Thoracic aorta (tissue), 2 donors: ENCODE results near the gene PRKN. TPM values are rescaled to one million over a fixed set of nuclear protein-coding genes. Genes with fewer than 3 reads are reported as not detected.

Experiments used
- ATAC-seq: fragments of 150-250 bp; one replicate; pipeline ENCODE4 v1.8.0; 2017; ENCODE audit warnings: low read depth; ENCODE audit not compliant: insufficient number of reproducible peaks, low FRiP score
- DNase-seq: peaks from one replicate; pipeline ENCODE4 v3.0.0-alpha.2; 2020; ENCODE audit warnings: low spot score
- H3K27ac ChIP-seq, 2 donors: fragments of 200-600 bp; sonication (generic); 1 replicate in 1 of 2; 2 replicates in 1 of 2; pipeline ENCODE4 v1.5.1; 2016; ENCODE audit warnings: mild to moderate bottlenecking in 2 of 2, moderate library complexity in 2 of 2
- H3K27me3 ChIP-seq: fragments of 200-600 bp; sonication (generic); replicated peaks from 2 replicates; pipeline ENCODE4 v1.6.0; 2016; ENCODE audit warnings: mild to moderate bottlenecking; ENCODE audit not compliant: insufficient read depth
- H3K36me3 ChIP-seq: fragments of 200-600 bp; sonication (generic); one replicate; pipeline ENCODE4 v1.5.1; 2016
- H3K4me1 ChIP-seq, 2 donors: fragments of 200-600 bp; sonication (generic); 1 replicate in 1 of 2; 2 replicates in 1 of 2; pipeline versions ENCODE4 v1.5.1 to v1.6.0; 2016; ENCODE audit warnings: low read depth in 2 of 2, mild to moderate bottlenecking in 1 of 2; ENCODE audit not compliant: control insufficient read depth in 1 of 2
- H3K4me3 ChIP-seq: fragments of 200-600 bp; sonication (generic); 2 replicates; pipeline ENCODE4 v1.5.1; 2016; ENCODE audit warnings: mild to moderate bottlenecking
- H3K9me3 ChIP-seq: fragments of 200-600 bp; sonication (generic); 2 replicates; pipeline ENCODE4 v1.5.1; 2016
- total RNA-seq, 2 donors: library from RNA; depleted of rRNA; stranded (reverse); fragments of >200 nt; gene quantifications; one replicate each; pipeline versions ENCODE4 v1.1.0 to v1.2.3, GENCODE V29; 2016
- TF ChIP-seq, protein P1 (sequence below): fragments of 200-600 bp; sonication (generic); IDR thresholded peaks from one replicate; pipeline ENCODE4 v1.5.1; 2019; ENCODE audit warnings: antibody characterized with exemption

Gene PRKN
- total RNA-seq, 2 donors from 2014 or later: 10.4 to 23.8 TPM

DNA sequence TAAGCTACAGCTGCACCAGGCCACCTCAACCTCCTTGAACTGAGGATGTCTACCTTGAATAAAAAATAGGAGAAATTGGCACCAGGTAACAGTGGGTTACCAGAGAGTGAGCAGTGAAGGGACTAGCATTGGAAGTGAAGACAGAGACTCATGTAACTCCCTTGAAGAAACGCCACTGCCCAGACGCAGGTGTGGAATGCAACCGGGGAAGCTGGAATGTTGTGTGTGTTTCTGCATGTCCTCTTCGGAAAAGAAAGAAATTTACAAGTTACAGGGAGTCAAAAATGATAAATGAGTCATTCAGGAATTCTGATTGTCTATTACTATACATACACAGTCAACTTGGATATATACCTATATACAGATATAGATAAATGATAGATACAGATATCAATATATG lies 939.0 kb downstream of the PRKN start:
- H3K9me3 ChIP-seq: no peaks in the 10 kb centered on the region
- H3K4me1 ChIP-seq: no peaks in the 10 kb centered on the region
- TF ChIP-seq, protein P1, sequence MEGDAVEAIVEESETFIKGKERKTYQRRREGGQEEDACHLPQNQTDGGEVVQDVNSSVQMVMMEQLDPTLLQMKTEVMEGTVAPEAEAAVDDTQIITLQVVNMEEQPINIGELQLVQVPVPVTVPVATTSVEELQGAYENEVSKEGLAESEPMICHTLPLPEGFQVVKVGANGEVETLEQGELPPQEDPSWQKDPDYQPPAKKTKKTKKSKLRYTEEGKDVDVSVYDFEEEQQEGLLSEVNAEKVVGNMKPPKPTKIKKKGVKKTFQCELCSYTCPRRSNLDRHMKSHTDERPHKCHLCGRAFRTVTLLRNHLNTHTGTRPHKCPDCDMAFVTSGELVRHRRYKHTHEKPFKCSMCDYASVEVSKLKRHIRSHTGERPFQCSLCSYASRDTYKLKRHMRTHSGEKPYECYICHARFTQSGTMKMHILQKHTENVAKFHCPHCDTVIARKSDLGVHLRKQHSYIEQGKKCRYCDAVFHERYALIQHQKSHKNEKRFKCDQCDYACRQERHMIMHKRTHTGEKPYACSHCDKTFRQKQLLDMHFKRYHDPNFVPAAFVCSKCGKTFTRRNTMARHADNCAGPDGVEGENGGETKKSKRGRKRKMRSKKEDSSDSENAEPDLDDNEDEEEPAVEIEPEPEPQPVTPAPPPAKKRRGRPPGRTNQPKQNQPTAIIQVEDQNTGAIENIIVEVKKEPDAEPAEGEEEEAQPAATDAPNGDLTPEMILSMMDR: no peak

DNA sequence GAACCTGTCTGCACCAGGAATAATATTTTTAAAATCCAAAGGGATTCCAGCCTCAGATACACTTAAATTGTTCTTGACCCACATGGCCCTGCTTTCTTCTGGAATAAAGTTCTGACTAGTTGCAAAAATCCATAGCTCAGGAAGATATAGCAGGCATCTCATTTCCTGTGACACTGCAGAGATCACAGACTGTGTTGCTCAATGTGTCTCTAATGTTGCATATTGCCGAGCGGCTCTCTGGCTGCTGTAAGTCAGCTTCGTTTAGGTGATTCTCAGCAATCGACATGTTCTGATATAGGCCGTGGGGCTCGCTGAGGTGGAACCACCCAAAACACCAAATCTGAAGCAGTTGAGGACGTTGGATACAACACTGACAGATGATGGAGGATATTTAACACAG lies 955.4 kb downstream of the PRKN start:
- ATAC-seq: no peak
- Histone ChIP-seq H3K9me3 (no peaks in the 10 kb centered on the region), H3K36me3 (no peaks in the 10 kb centered on the region), H3K27me3 (no peaks in the 10 kb centered on the region), H3K4me1 (peaks cover 0 to 10% of the 10 kb centered on the region in 2 donors), H3K27ac (no peak overlapping the region), H3K4me3 (no peak overlapping the region)
- TF ChIP-seq, protein P1: no peak
- no peak for DNase-seq

More for the DNA sequence above, 939.0 kb downstream of the PRKN start:
- Histone ChIP-seq H3K36me3 (no peaks in the 10 kb centered on the region), H3K4me3 (no peak overlapping the region), H3K27ac (no peak overlapping the region), H3K27me3 (no peaks in the 10 kb centered on the region)
- no peak for DNase-seq
- ATAC-seq: no peak

DNA sequence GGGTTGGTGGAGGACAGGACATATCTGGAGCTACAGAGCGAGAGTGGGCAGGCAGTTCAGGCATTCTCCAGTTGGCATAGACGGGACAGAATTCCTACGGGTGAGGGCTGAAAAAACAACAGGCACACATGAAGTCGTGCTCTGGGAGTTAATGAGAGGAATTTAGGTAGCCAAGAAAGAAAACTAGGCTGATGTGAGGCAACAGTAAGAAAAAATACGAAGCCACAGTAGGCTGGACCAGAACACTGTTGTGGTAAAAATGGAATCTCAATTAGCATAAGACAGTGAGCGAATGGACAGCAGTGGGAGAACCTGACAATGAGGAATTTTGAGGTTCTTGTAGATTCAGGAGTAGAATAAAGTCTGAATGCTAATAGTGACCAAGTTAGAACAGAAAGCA lies 965.6 kb downstream of the PRKN start:
- no peak for ATAC-seq
- no peak overlapping the region for H3K4me3 ChIP-seq
- H3K9me3 ChIP-seq: no peaks in the 10 kb centered on the region
- no peaks in the 10 kb centered on the region for H3K4me1 ChIP-seq
- no peak for DNase-seq
- TF ChIP-seq, protein P1: no peak
- H3K27ac ChIP-seq: no peak overlapping the region
- H3K36me3 ChIP-seq: no peaks in the 10 kb centered on the region
- no peaks in the 10 kb centered on the region for H3K27me3 ChIP-seq

DNA sequence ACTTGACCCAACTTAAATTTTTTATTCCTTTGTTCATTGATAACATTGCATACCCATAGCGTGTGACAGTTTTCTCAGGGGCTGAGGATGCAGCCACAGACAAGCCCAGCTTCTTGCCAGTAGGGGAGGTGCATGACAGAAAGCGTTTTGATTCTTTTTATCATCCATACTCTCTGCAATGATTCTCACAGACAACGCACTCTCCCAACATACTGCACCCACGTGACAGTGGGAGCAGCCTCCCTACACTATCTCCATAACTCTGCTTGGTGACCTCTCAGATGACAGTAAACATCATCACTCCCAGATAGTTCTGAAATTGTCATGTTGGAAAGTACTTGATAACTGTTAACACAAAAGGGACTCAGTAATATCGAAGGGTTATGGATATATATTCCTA lies 972.5 kb downstream of the PRKN start:
- H3K36me3 ChIP-seq: no peaks in the 10 kb centered on the region
- no peaks in the 10 kb centered on the region for H3K4me1 ChIP-seq
- H3K27ac ChIP-seq: no peak overlapping the region
- no peaks in the 10 kb centered on the region for H3K27me3 ChIP-seq
- TF ChIP-seq, protein P1: no peak
- H3K4me3 ChIP-seq: no peak overlapping the region
- no peak for DNase-seq
- no peak for ATAC-seq
- no peaks in the 10 kb centered on the region for H3K9me3 ChIP-seq

DNA sequence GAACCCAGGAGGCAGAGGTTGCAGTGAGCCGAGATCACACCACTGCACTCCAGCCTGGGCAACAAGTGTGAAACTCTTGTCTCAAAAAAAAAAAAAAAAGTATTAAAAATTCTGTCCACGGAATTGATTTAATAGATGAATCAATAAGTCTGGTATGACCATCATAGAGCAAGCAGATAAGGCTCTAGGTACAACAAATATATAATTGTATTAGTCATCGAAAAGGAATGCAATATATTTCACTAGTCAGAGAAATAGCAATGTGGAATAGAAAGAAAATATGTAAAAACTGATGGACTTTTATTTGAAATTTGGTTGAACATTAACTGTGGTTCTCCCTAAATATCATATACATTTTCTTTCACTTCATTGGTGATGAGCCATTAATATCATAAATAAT lies 976.9 kb downstream of the PRKN start:
- Histone ChIP-seq H3K4me1 (no peaks in the 10 kb centered on the region), H3K27me3 (no peaks in the 10 kb centered on the region), H3K9me3 (no peaks in the 10 kb centered on the region), H3K27ac (no peak overlapping the region), H3K36me3 (no peaks in the 10 kb centered on the region), H3K4me3 (no peak overlapping the region)
- no peak for DNase-seq
- TF ChIP-seq, protein P1: no peak
- ATAC-seq: no peak
